ENCODE data around the gene ACIN1.

ACIN1 gene

GRCh38 chr14:23056145-23056955 lies 38.6 kb downstream of the ACIN1 start:
- peak; percentile 49 to 62 for DNase-seq

DNA sequence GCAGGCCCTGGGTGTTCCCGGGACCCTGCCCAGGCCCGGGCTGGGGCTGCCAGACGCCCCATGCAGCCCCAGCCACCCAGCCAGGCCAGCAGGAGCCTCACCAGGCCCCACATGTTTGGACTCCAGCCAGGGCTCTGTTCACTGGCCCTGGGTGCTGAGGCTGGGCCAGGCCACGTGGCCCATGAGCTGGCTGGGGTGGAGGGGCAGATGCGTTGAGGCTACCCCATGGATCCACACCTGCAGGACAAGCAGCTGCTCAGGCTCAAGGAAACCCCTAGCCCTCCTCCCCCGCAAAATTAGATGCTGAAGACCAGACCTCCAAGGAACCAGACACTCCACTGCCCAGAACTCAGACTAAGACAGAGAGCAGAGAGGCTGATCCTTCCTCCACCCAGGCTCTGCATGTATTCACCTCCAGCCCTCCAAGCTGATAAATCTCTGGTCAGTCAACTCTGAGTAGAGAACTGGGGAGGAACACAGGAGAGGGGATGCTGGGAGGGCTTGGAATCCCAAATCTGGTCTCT lies 39.3 kb downstream of the ACIN1 start:
- DNase-seq = no peak

DNA sequence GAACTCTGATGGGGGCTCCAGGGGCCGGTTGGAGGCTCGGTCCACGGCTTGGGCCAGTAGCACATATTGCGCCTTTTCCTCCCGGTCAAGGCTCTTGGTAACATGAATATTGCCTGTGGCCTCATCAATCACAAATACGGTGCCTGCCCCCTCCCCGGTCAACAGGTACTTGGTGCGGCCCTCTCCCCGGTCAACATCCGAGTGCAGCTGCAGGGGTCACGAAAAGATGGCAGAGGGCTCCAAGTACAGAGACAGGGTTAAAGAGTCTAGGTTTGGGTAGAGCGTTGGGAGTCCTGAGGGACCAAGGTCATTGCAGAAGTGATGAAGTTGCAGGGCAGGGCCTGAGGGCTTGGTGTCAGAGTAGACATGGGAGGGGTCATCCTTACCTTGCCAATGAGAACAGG lies 39.8 kb downstream of the ACIN1 start:
- DNase-seq = no peak

DNA sequence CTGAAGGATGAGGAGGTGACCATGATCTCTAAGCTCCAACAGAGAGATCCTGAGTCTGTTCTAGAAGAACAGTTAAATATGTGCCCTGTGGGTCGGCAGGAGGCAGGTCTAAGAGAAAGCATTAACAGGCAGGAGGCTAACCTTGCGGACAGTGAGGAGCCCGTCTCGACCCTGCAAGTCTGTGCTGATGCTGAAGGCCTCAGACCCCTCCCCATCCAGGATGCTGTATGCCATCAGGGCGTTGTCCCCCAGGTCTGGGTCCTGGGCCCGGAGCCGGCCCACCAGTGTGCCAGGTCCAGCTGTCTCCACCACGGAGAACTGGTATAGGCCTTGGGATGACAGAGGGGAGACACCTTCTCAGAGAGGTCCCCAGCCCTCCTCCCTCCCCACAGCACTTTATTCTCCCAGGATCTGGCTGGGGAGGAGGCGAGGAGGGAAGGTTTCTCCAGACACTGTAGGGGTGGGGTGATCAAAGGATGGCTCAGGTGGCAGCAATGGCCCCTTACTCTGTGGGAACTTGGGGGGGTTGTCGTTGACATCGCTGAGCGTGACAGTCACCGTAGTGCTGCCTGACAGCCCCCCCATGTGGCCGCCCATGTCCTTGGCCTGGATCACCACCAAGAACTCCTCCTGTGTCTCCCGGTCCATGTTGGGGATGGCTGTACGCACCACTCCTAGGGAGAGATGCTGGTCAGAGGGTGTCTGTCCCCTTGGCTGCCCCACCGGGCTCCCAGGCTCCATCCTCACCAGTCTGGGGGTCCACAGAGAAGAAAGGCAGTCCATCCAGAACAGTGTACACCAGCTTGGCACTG lies 40.7 kb downstream of the ACIN1 start:
- peak in 1 of 2 donors; percentile 34 for DNase-seq

DNA sequence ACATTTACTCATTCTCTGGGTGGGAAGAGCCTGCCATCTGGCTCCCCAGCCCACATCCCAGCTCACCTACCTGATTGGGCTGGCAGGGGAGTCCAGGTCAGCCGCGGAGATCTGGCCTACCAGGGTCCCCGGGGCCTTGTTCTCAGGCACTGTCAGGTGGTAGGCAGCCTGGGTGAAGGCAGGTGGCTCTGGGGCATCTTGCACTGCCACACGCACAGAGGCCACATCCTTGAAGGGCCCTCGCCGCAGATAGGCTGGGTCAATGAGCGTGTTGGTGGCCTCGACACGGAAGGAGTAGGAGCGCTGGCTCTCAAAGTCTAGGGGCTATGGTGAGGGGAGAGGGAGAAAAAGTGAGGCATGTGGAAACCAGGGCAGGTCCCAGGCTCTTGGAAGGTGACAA lies 41.5 kb downstream of the ACIN1 start:
- DNase-seq = no peak

GRCh38 chr14:23052671-23053070 lies 42.3 kb downstream of the ACIN1 start:
- DNase-seq = no peak

DNA sequence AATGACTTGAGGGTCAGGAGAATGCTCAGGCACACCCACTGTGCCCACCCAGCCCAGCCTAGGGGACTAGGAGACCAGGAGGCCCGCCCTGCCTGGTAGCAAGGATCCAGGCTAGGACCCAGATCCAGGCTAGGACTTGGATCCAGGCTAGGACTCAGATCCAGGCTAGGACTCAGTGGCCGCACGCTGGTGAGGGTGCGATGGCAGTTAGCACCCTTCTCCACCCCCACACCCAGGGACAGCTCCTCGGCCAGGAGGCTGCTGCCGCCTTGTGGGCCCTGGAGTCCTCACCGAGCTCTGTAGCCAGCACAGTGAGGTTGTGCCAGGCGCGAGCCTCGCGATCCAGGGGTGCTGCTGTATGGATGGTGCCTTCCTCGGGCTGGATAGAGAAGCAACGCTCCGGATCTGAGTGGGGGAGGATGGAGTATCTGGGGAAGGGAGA lies 42.7 kb downstream of the ACIN1 start:
- no peak for DNase-seq

DNA sequence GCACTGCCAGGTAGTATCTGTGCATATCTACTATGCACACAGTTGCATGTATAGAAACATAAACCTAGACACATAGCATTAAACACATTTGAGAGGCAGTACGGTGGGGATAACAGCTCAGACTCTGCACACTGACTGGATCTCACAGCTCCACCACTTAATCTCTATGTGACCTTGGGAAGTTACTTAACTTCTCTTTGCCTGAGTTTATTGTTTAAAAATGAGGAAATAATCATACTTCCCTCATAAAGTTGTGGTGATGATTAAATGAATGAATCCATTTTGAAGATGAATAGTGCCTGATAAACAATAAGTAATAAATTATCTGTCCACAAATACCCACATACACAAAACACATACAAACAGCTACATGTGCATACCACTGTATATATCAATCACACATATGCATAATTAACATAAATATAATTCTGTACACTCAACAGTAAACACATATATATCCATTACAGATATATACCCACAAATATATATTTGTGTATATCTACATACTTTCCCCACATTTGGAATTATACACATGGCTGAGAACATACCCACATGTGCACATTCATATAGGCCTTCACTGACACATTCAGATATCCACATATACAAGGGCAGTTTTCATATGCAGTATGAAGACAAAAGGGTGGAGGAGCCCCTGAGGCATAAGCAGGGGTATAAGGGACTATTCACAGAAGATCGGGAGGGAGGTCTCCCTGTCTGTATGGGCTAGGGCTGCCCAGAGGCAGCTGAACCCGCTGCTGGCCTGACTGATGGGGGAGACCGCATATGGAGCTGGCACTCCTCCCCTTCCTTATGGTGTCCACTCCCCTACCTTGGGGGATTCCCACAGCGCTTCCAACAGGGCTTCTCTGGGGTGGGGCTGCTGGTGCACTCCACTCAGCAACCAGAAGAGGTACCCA lies 43.5 kb downstream of the ACIN1 start:
- DNase-seq = no peak

GRCh38 chr14:23049011-23049410 lies 45.9 kb downstream of the ACIN1 start:
- no peak for DNase-seq

- no peak for DNase-seq
Measured at GRCh38 chr14:23047751-23048693, 46.9 kb downstream of the ACIN1 start.

GRCh38 chr14:23047034-23047634 lies 47.8 kb downstream of the ACIN1 start:
- no peak for DNase-seq

GRCh38 chr14:23045419-23046357 lies 49.2 kb downstream of the ACIN1 start:
- DNase-seq = no peak

DNA sequence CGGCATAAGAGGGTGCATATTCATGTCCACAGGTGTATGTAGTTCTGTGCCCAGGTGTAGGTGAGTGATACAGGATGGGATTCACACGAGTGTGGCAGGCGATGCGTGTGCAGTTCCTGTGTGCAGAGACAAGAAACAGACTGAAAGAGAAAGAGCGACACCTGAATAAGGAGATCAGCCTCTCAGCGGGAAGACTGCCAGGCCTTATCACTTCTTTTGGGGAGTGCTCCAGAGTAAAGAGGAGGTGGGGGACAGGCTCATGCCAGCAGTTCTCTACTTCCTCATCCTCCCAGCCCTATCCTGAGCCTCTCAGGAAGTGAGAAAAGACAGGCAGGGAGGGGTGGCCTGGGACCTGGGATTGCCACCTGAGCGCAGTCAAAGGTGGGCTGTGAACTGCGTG lies 50.1 kb downstream of the ACIN1 start:
- no peak for DNase-seq

- DNase-seq = no peak
Measured at GRCh38 chr14:23043754-23044153, 51.2 kb downstream of the ACIN1 start.

- no peak for DNase-seq
Measured at GRCh38 chr14:23043145-23043544, 51.8 kb downstream of the ACIN1 start.

DNA sequence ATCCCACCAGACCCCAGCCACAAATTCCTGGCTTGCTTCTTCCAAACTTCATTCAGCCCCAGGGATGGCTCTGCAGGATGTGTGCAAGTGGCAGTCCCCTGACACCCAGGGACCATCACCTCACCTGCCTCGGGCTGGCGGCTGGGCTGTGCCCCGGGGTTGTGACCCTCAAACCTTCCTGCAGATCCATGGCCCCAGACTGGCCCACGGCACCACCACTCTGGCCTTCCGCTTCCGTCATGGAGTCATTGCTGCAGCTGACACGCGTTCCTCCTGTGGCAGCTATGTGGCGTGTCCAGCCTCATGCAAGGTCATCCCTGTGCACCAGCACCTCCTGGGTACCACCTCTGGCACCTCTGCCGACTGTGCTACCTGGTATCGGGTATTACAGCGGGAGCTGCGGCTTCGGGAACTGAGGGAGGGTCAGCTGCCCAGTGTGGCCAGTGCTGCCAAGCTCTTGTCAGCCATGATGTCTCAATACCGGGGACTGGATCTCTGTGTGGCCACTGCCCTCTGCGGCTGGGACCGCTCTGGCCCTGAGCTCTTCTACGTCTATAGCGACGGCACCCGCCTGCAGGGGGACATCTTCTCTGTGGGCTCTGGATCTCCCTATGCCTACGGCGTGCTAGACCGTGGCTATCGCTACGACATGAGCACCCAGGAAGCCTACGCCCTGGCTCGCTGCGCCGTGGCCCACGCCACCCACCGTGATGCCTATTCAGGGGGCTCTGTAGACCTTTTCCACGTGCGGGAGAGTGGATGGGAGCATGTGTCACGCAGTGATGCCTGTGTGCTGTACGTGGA lies 52.6 kb downstream of the ACIN1 start, which contains the start of gene PSMB11:
TSS of gene PSMB11 (plus strand) at position 51 of the 804 bp plus-strand sequence. CDS start at position 65, 14 bp downstream.
- no peak for DNase-seq

DNA sequence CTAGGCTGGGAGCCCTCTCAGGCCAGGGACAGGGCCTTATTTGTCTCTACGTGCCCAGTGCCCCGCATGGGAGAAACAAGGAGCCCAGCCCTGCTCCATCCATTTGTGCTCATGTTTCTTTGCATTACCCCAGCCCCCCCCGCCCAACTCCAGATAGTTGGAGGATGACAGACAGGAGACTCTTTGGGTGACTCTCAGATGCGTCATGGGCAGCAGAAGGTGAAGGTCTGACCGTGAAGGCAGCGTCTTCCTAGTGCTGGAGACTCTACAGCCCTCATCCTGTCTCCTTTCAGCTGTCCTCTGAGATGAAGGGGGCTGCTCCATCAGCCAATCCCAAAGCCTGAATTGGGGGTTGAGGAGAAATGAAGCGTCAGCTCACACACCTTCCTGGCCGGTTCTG lies 53.2 kb downstream of the ACIN1 start:
- no peak for DNase-seq

- DNase-seq = no peak
Measured at GRCh38 chr14:23040100-23040499, 54.8 kb downstream of the ACIN1 start.
